Neutrophil (primary cell): ENCODE results near the gene MANBA.

Experiments used
- H3K27ac ChIP-seq: fragments of 200-600 bp; sonication (generic); 2 replicates; pipeline ENCODE4 v1.5.1; 2016; ENCODE audit warnings: mild to moderate bottlenecking, moderate library complexity
- H3K27me3 ChIP-seq: fragments of 200-600 bp; sonication (generic); 2 replicates; pipeline ENCODE4 v1.6.0; 2016; ENCODE audit warnings: mild to moderate bottlenecking
- H3K36me3 ChIP-seq: fragments of 200-600 bp; sonication (generic); 2 replicates; pipeline ENCODE4 v1.5.1; 2017
- H3K4me1 ChIP-seq, 2 experiments: fragments of 200-600 bp in 1 of 2; sonication (generic) in 1 of 2; 1 replicate in 1 of 2; 2 replicates in 1 of 2; pipeline versions ENCODE4 v1.5.1 to v1.6.1; 2013 to 2016; ENCODE audit warnings: low read depth in 1 of 2, low read length in 1 of 2, mild to moderate bottlenecking in 1 of 2, moderate library complexity in 1 of 2; ENCODE audit not compliant: control insufficient read depth in 1 of 2, insufficient read depth in 1 of 2
- H3K4me3 ChIP-seq, 2 experiments: fragments of 200-600 bp in 1 of 2; sonication (generic) in 1 of 2; 1 replicate in 1 of 2; 2 replicates in 1 of 2; pipeline ENCODE4 v1.5.1; 2013 to 2016; ENCODE audit warnings: low read depth in 1 of 2, low read length in 1 of 2, mild to moderate bottlenecking in 1 of 2, moderate library complexity in 1 of 2
- H3K9me3 ChIP-seq: fragments of 200-600 bp; sonication (generic); 2 replicates; pipeline ENCODE4 v1.5.1; 2016
- TF ChIP-seq, protein P1 (sequence below): fragments of 200-600 bp; sonication (generic); IDR thresholded peaks from 2 replicates; pipeline ENCODE4 v1.5.1; 2016; ENCODE audit warnings: antibody characterized with exemption

The MANBA gene

DNA sequence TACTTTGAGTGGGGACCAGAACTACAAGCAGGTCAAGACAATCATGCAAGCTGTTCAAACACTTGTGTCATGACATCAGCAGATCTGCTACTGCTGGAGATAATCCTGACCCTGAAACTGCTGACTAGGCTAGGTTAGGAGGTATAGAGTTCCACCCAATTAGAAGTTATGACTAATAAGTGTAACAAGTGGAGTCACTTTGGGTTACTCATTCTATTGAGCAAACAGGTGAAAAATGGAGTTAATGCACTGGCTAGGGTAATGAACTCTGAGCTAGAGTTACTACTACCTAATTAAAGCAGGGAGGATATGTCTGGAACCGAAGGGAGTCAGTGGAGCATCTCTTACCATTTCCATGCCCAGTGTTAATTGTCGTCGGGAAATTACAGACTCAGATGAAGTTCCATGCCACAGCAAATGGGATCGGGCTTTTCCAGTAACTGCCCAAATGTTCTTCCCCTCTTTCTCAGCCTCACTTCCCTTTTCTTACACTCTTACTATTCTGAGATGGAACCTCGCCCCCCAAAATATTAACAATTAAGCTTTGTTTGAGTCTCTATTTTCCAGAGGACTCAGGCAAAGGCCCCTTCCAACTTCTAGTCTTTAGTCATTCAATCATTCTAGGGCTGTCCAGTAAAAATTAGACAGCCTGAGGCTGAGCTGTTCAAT, 19.8 kb upstream of the MANBA start:
- no peaks in the 10 kb centered on the region for H3K9me3 ChIP-seq
- no peaks in the 10 kb centered on the region for H3K4me1 ChIP-seq
- H3K36me3 ChIP-seq = no peaks in the 10 kb centered on the region
- no peak overlapping the region for H3K4me3 ChIP-seq
- TF ChIP-seq, protein P1, sequence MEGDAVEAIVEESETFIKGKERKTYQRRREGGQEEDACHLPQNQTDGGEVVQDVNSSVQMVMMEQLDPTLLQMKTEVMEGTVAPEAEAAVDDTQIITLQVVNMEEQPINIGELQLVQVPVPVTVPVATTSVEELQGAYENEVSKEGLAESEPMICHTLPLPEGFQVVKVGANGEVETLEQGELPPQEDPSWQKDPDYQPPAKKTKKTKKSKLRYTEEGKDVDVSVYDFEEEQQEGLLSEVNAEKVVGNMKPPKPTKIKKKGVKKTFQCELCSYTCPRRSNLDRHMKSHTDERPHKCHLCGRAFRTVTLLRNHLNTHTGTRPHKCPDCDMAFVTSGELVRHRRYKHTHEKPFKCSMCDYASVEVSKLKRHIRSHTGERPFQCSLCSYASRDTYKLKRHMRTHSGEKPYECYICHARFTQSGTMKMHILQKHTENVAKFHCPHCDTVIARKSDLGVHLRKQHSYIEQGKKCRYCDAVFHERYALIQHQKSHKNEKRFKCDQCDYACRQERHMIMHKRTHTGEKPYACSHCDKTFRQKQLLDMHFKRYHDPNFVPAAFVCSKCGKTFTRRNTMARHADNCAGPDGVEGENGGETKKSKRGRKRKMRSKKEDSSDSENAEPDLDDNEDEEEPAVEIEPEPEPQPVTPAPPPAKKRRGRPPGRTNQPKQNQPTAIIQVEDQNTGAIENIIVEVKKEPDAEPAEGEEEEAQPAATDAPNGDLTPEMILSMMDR = no peak
- H3K27me3 ChIP-seq = no peaks in the 10 kb centered on the region
- H3K27ac ChIP-seq = no peak overlapping the region

DNA sequence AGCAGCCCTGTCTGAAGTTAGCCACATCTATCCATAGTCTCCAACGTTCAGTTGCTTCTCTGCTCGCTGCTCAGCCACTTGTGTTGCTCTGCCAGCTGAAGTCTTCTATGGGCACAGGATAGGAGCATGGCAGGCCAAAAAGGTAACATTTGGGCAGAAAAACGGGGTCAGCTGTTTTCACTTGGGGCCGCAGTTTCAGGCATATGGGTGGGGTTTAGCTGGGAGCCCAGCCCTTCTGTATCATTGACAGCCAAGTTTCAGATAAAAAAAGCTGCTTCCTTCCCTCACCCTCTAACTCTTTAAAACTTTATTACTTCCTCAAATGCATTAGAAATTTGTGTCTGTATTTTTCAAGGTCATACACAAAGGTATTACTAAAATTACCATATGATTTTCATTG, 18.4 kb upstream of the MANBA start:
- no peaks in the 10 kb centered on the region for H3K27me3 ChIP-seq

DNA sequence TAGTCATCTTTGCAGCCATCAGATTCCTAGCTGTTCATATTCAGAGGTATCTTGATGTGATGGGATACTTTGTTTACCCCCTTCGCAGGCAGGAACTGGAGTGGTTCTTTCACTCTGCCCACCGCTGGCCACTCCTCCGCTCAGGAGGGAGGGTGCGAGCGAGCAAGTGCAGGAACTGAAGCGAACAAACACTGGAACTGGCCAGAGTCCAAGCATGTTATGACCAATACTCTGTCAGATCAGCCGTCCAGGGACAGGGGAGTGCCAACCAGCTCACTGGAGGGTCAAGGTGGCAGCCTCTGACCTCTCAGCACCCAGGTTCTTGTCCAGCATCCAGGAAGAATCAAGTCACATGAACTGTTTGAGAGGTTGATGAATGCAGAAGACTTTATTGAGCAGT, 18.0 kb upstream of the MANBA start:
- Histone ChIP-seq H3K27ac (no peak overlapping the region), H3K4me1 (no peaks in the 10 kb centered on the region), H3K4me3 (no peak overlapping the region), H3K9me3 (no peaks in the 10 kb centered on the region), H3K27me3 (no peaks in the 10 kb centered on the region), H3K36me3 (no peaks in the 10 kb centered on the region)
- TF ChIP-seq, protein P1 = no peak

More for the DNA sequence above, 18.4 kb upstream of the MANBA start:
- no peaks in the 10 kb centered on the region for H3K4me1 ChIP-seq
- no peaks in the 10 kb centered on the region for H3K9me3 ChIP-seq
- no peaks in the 10 kb centered on the region for H3K36me3 ChIP-seq
- no peak overlapping the region for H3K4me3 ChIP-seq
- no peak overlapping the region for H3K27ac ChIP-seq
- TF ChIP-seq, protein P1 = no peak

DNA sequence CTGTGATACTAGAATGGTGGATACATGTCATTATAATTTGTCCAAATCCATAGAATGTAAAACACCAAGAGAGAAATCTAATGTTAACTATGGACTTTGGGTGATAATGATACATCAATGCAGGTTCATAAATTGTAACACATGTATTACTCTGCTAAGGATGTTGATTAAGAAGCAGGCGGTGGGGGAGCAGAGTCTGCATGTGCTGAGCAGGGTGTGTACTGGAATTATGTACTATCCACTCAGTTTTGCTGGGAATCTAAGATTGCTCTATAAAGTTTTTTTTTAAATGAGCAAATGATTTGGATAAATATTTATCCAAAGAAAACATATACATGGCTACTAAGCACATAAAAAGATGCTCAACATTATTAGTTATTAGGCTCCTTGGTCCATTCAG, 15.0 kb upstream of the MANBA start:
- H3K9me3 ChIP-seq = no peaks in the 10 kb centered on the region
- H3K27ac ChIP-seq = no peak overlapping the region
- H3K4me1 ChIP-seq = no peaks in the 10 kb centered on the region
- H3K27me3 ChIP-seq = no peaks in the 10 kb centered on the region
- TF ChIP-seq, protein P1 = no peak
- H3K4me3 ChIP-seq = no peak overlapping the region
- H3K36me3 ChIP-seq = no peaks in the 10 kb centered on the region

DNA sequence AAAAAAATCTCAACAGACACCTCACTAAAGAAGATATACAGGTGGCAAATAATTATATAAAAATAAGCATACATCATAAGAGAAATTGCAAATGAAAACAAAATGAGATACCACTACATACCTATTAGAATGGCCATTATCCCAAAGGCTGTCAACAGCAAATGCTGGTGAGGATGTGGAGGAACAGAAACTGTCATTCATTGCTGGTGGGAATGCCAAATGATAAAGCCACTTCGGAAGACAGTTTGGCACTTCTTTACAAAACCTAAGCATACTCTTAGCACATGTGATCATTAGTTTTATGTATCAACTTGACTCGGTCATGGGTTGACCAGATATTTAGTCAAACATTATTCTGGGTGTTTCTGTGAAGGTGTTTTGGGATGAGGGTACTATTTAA, 13.5 kb upstream of the MANBA start:
- no peaks in the 10 kb centered on the region for H3K36me3 ChIP-seq
- H3K4me1 ChIP-seq = no peaks in the 10 kb centered on the region
- H3K27me3 ChIP-seq = no peaks in the 10 kb centered on the region
- no peak overlapping the region for H3K4me3 ChIP-seq
- H3K9me3 ChIP-seq = no peaks in the 10 kb centered on the region
- H3K27ac ChIP-seq = no peak overlapping the region
- TF ChIP-seq, protein P1 = no peak
